Mucosa of descending colon (tissue), 3 donors: ENCODE results near the gene MIB2. TPM values are rescaled to one million over a fixed set of nuclear protein-coding genes. Genes with fewer than 3 reads are reported as not detected.
A peak's percentile ranks its signal among the peaks of the same experiment; 100 is the strongest.

Source experiments
- ATAC-seq: fragments of 200-7000 bp; cut with Tn5 transposase; one replicate; pipeline ENCODE4 v1.9.1; 2020; ENCODE audit warnings: mild to moderate bottlenecking, moderate library complexity
- DNase-seq, 3 donors: peaks; one replicate each; pipeline ENCODE4 v3.0.0-alpha.2; 2020
- H3K36me3 ChIP-seq: fragments of 200-600 bp; one replicate; pipeline ENCODE4 v1.8.0; 2021; ENCODE audit warnings: low read depth, mild to moderate bottlenecking
- H3K4me1 ChIP-seq: fragments of 200-600 bp; one replicate; pipeline ENCODE4 v1.8.0; 2021; ENCODE audit warnings: low read depth, mild to moderate bottlenecking
- H3K4me3 ChIP-seq: fragments of 200-600 bp; one replicate; pipeline ENCODE4 v1.8.0; 2021; ENCODE audit warnings: mild to moderate bottlenecking
- H3K9me3 ChIP-seq: fragments of 200-600 bp; one replicate; pipeline ENCODE4 v1.8.0; 2021; ENCODE audit warnings: mild to moderate bottlenecking
- CTCF ChIP-seq: fragments of 200-600 bp; IDR thresholded peaks from one replicate; pipeline ENCODE4 v1.8.0; 2022; ENCODE audit warnings: antibody characterized with exemption, mild to moderate bottlenecking
- intact Hi-C, 2 donors: fragments of 100-400 bp; cut with DNase I in 1 of 2; cut with micrococcal nuclease in 1 of 2; formaldehyde crosslinking; loops; one replicate each; pipeline versions ENCODE4 v1.11.0 to v1.11.1; 2022; cut with DNase I, micrococcal nuclease
- total RNA-seq, 3 donors: library from RNA; stranded (reverse); fragmentation: NEBNext Ultra II Directional in 2 of 3; extraction: Animal tissue kit (Norgen Biotek cat#: 25700) in 2 of 3; gene quantifications; one replicate each; pipeline versions ENCODE4 v1.2.1 to v1.2.4, GENCODE V29; 2021 to 2023
- donor health status: DM: no; HTN: no; CAD: no; lungs with moderate emphysema.
- donor health status: DM: no; HTN: no; CAD: no.
- donor health status: DM: no; HTN: yes; CAD: no.

MIB2 gene
- total RNA-seq, 3 donors from 2014 or later, result 67.8 to 118 (median 109) TPM

- no peak for TF ChIP-seq CTCF
- Histone ChIP-seq H3K36me3 (no peaks in the 10 kb centered on the region), H3K4me1 (peaks cover 8% of the 10 kb centered on the region), H3K4me3 (no peak overlapping the region), H3K9me3 (no peaks in the 10 kb centered on the region)
- intact Hi-C loops, result no loop called here
- DNase-seq, result no peak
- ATAC-seq, result no peak
These were observed 10.8 kb upstream of the MIB2 start for GRCh38 chr1:1604374-1605033.

DNA sequence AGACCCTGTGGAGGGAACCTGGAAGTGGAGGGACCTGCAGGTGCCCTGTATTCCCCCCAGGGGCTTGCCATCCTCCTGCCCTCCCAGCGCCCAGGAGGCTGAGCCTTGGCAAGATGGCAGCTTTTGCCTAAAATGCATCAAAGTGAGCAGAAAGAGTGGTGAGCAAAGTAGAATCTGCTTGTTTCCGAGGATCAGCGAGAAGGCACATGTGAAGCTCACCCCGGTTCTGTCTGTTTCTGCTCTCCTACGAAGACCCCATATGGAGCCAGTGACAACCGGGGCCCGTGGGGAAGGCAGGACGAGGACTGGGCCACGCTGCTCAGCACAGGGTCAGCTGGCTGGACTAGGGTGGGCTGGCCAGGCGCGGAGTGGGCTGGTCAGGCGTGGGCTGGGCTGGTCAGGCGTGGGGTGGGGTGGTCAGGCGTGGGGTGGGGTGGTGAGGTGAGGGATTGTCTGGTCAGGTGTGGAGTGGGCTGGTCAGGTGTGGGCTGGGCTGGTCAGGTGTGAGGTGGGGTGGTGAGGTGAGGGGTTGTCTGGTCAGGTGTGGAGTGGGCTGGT, 10.2 kb upstream of the MIB2 start:
- Histone ChIP-seq H3K4me1 (peaks cover 8% of the 10 kb centered on the region), H3K4me3 (no peak overlapping the region), H3K36me3 (no peaks in the 10 kb centered on the region), H3K9me3 (no peaks in the 10 kb centered on the region)
- intact Hi-C loops, result no loop called here
- peak in 1 of 3 donors; percentile 42 for DNase-seq
- no peak for ATAC-seq
- TF ChIP-seq CTCF, result no peak

DNA sequence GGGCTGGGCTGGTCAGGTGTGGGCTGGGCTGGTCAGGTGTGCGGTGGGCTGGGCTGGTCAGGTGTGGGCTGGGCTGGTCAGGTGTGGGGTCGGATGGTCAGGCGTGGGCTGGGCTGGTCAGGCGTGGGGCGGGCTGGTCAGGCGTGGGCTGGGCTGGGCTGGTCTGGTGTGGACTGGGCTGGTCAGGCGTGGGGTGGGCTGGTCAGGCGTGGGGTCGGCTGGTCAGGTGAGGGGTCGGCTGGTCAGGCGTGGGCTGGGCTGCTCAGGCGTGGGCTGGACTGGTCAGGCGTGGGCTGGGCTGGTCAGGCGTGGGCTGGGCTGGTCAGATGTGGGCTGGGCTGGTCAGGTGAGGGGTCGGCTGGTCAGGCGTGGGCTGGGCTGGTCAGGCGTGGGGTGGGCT, 9.6 kb upstream of the MIB2 start:
- TF ChIP-seq CTCF, result no peak
- intact Hi-C loops, result no loop called here
- ATAC-seq, result no peak

DNA sequence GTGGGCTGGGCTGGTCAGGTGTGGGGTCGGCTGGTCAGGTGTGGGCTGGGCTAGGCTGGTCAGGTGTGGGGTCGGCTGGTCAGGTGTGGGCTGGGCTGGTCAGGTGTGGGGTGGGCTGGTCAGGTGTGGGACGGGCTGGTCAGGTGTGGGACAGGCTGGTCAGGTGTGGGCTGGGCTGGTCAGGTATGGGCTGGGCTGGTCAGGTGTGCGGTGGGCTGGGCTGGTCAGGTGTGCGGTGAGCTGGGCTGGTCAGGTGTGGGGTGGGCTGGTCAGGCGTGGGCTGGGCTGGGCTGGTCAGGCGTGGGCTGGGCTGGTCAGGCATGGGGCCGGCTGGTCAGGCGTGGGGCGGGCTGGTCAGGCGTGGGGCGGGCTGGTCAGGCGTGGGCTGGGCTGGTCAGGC, 9.1 kb upstream of the MIB2 start:
- no peak for TF ChIP-seq CTCF
- no peaks in the 10 kb centered on the region for H3K36me3 ChIP-seq
- intact Hi-C loops, result no loop called here
- no peaks in the 10 kb centered on the region for H3K9me3 ChIP-seq
- DNase-seq (no peak), ATAC-seq (no peak)
- H3K4me1 ChIP-seq, result no peaks in the 10 kb centered on the region
- H3K4me3 ChIP-seq, result no peak overlapping the region

More for the DNA sequence above, 9.6 kb upstream of the MIB2 start:
- Histone ChIP-seq H3K36me3 (no peaks in the 10 kb centered on the region), H3K4me1 (peaks cover 2% of the 10 kb centered on the region), H3K4me3 (no peak overlapping the region), H3K9me3 (no peaks in the 10 kb centered on the region)
- DNase-seq, result no peak

- ATAC-seq (no peak), DNase-seq (peak in 1 of 3 donors; percentile 12)
- intact Hi-C loops, result no loop called here
- no peak overlapping the region for H3K4me3 ChIP-seq
- no peaks in the 10 kb centered on the region for H3K36me3 ChIP-seq
- no peaks in the 10 kb centered on the region for H3K9me3 ChIP-seq
- H3K4me1 ChIP-seq, result peaks cover 11% of the 10 kb centered on the region
- TF ChIP-seq CTCF, result no peak
These were observed 5.3 kb upstream of the MIB2 start for GRCh38 chr1:1609822-1610485.
